ENCODE data around the gene FAM228B.
"Not testable (repeated sequence)": the region's sequence is repeated elsewhere in the genome, so short reads cannot be mapped to it uniquely, and the experiment has no call there.

The FAM228B gene

GRCh38 chr2:24102677-24103076 is 20.6 kb upstream of the FAM228B start:
- no peak for DNase-seq (ENCODE audit: low read depth, low spot score)

GRCh38 chr2:24104110-24104650 is 19.1 kb upstream of the FAM228B start:
- no peak for DNase-seq (ENCODE audit: low read depth, low spot score)

- no peak for DNase-seq (ENCODE audit: low read depth, low spot score)
Observed at GRCh38 chr2:24104906-24105305, 18.4 kb upstream of the FAM228B start.

- DNase-seq (ENCODE audit: low read depth, low spot score), result no peak
Observed at GRCh38 chr2:24105816-24106215, 17.5 kb upstream of the FAM228B start.

GRCh38 chr2:24106786-24107185 is 16.5 kb upstream of the FAM228B start:
- no peak for DNase-seq (ENCODE audit: low read depth, low spot score)

GRCh38 chr2:24107336-24107735 is 15.9 kb upstream of the FAM228B start:
- no peak for DNase-seq (ENCODE audit: low read depth, low spot score)

- not testable (repeated sequence) for DNase-seq (ENCODE audit: low read depth, low spot score)
Observed at GRCh38 chr2:24109431-24109830, 13.8 kb upstream of the FAM228B start.

- no peak for DNase-seq (ENCODE audit: low read depth, low spot score)
Observed at GRCh38 chr2:24110660-24111303, 12.5 kb upstream of the FAM228B start.

GRCh38 chr2:24111407-24111901 is 11.8 kb upstream of the FAM228B start:
- DNase-seq (ENCODE audit: low read depth, low spot score), result no peak

- DNase-seq (ENCODE audit: low read depth, low spot score), result no peak
Observed at GRCh38 chr2:24115057-24115456, 8.2 kb upstream of the FAM228B start.

GRCh38 chr2:24117902-24118301 is 5.4 kb upstream of the FAM228B start:
- DNase-seq (ENCODE audit: low read depth, low spot score), result no peak

GRCh38 chr2:24121066-24121465 is 2.2 kb upstream of the FAM228B start:
- no peak for DNase-seq (ENCODE audit: low read depth, low spot score)

- DNase-seq (ENCODE audit: low read depth, low spot score), result no peak
Observed at GRCh38 chr2:24121469-24121868, 1.8 kb upstream of the FAM228B start.

GRCh38 chr2:24122366-24123194 is 689 bp upstream of the FAM228B start:
- DNase-seq (ENCODE audit: low read depth, low spot score), result no peak

GRCh38 chr2:24123922-24124580 is 782 bp downstream of the FAM228B start:
- DNase-seq (ENCODE audit: low read depth, low spot score), result no peak

- DNase-seq (ENCODE audit: low read depth, low spot score), result no peak
Observed at GRCh38 chr2:24125956-24126355, 2.7 kb downstream of the FAM228B start.

GRCh38 chr2:24132543-24132942 is 9.3 kb downstream of the FAM228B start:
- no peak for DNase-seq (ENCODE audit: low read depth, low spot score)

GRCh38 chr2:24140305-24140704 is 17.0 kb downstream of the FAM228B start:
- DNase-seq (ENCODE audit: low read depth, low spot score), result not testable (repeated sequence)

- no peak for DNase-seq (ENCODE audit: low read depth, low spot score)
Observed at GRCh38 chr2:24147364-24147763, 24.1 kb downstream of the FAM228B start.

GRCh38 chr2:24152413-24153197 is 29.3 kb downstream of the FAM228B start:
- DNase-seq (ENCODE audit: low read depth, low spot score), result no peak

- no peak for DNase-seq (ENCODE audit: low read depth, low spot score)
Observed at GRCh38 chr2:24153478-24153877, 30.2 kb downstream of the FAM228B start.

All from brain pericyte (primary cell).